Activated CD8-positive, alpha-beta memory T cell treated with anti-CD3 and anti-CD28 coated beads for 48 hours (primary cell): ENCODE measurements around the gene TXLNB.

Experiments
- DNase-seq, 3 experiments: peaks; one replicate each; pipeline ENCODE4 v3.0.0-alpha.2; 2020; ENCODE audit warnings: low read depth in 2 of 3, low spot score in 2 of 3

Gene TXLNB

DNA sequence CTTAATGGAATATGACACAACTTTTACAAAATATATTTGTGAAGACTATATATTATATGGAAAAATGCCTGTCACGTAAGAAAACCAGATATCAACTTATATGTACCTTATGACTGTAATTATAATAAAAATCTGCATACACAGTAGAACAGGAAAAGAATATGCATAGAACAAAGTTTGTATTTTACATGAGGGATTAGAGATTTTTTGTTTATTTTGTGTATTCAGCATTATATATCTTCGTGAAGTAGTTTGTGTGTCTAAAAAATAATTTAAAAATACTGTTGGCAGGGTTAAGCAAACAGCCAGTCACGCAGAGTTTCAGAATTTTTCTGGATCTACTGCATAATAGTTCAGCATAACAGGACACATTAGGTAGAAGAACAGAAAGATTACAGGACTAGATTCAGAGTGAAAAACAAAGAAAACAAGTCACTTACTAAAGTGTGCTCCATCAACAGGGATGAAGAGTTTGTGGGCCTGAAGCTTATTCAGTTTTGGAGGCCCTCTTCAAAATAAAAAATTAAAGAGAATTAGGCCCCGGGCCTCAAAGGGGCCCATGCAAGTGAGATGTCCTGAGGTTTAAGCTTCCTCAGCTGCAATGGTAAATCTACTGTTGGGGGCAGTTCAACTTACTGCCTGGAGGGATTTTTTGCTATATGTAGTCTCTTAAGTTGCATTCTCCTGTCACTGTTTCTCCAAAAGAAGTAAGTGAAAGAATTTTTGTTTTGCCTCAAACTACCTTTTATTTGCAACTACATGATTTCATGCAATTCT is 16.3 kb downstream of the TXLNB start:
- no peak for DNase-seq

- no peak for DNase-seq
Measured at GRCh38 chr6:139271056-139271455, 20.7 kb downstream of the TXLNB start.

- no peak for DNase-seq
Measured at GRCh38 chr6:139270249-139270648, 21.5 kb downstream of the TXLNB start.

- no peak for DNase-seq
Measured at GRCh38 chr6:139265512-139266190, 26.1 kb downstream of the TXLNB start.

- no peak for DNase-seq
Measured at GRCh38 chr6:139262519-139263300, 29.1 kb downstream of the TXLNB start.

- DNase-seq, result no peak
Measured at GRCh38 chr6:139257821-139258398, 33.9 kb downstream of the TXLNB start.

- DNase-seq, result no peak
Measured at GRCh38 chr6:139257291-139257690, 34.5 kb downstream of the TXLNB start.

- DNase-seq, result no peak
Measured at GRCh38 chr6:139256087-139256486, 35.7 kb downstream of the TXLNB start.

- DNase-seq, result no peak
Measured at GRCh38 chr6:139254196-139254595, 37.6 kb downstream of the TXLNB start.

- no peak for DNase-seq
Measured at GRCh38 chr6:139253656-139254055, 38.1 kb downstream of the TXLNB start.

DNA sequence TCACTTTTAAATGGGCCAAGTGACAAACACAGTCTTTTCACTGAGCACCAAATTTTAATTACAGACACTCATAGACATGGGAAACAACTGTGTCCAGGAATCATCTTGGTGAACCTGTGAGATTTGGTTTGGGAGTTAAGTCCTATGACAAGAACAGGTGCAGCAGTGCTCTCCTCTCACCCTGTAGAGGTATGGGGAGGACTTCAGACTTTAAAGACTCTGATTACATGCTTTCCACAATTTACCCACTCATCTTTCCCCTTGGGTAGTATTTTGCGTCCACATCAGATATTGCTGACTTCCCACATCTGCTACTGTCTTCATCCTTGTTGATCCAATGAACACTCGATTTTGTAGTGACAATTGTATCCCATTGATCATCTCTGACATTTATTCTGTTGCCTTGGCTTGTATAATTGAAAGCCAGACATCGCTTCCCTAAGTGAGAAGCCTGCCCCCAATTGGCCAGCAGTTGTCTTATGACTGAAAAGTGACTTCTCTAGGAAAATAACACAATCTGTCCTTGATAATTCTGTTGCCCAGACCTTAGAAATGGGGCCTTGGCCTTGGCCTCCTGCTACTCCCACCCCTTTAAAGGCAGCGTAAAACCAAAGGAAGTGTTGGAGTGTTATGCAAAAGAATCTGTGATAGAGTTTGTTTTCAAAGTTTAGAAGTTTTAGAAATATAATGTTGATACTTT is 40.0 kb downstream of the TXLNB start:
- DNase-seq, result no peak

- DNase-seq, result no peak
Measured at GRCh38 chr6:139251045-139251690, 40.6 kb downstream of the TXLNB start.

DNA sequence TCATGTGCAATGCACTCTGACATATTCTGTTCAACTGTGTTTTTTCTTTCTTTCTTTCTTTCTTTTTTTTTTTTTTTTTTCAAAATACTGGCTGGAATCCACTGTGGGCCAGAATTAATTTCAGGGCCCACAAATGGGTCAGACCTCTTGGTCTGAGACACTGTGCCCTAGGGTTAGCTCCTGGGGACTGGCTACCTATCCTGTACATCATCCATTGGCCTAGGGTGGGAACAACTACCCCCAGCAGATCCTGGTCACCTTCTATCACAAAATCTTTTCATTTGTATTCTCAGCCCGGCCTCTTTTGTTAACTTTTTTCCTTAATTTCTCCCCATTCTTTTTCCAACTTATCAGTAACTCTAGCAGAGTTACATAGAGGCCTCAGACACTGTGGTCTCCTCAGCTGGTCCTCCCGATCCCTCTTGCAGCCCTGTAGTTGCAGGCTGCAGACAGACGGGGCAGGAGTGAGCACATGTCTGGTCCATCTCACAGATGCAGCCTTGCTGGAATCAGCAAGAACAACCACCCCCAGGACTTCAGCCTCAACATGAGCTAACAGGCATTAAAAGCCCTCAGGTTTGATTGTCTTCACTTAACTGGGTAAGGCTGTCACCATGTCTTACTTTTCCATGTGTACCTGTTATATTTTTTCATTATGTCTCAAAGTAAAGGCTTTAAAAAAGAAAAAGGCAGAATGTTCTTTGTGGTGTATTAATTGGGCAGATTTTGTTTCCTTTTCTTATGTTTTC is 41.3 kb downstream of the TXLNB start:
- DNase-seq, result peak in 1 of 3 experiments; percentile 18

GRCh38 chr6:139249395-139249794 is 42.4 kb downstream of the TXLNB start:
- no peak for DNase-seq

DNA sequence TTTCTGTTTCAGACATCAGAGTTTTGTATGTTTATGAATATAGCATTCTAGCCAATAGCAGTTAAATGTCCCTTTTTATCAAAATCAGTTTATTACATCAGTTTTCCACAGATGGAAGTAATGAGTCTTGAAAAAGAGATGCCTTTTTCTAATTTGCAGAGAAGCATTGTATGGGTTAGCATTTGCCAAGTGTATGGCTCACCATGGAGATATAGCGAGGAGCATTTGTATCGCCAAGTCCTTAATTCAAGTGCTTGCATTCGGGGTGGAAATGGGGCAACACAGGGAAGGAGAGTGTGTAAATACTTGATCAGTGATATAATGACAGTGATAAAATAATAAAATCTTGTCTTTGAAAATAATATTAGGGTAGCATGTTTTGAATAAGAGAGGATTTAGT is 42.9 kb downstream of the TXLNB start:
- no peak for DNase-seq

- DNase-seq, result no peak
Measured at GRCh38 chr6:139247618-139248017, 44.2 kb downstream of the TXLNB start.

- no peak for DNase-seq
Measured at GRCh38 chr6:139243536-139243935, 48.3 kb downstream of the TXLNB start.

- no peak for DNase-seq
Measured at GRCh38 chr6:139242457-139243240, 49.1 kb downstream of the TXLNB start.
